GM19397 (cell line): ENCODE data around the gene KLHL40.

Source experiments
- ATAC-seq: cut with Tn5 transposase; IDR thresholded peaks from one replicate; pipeline ENCODE4 v1.9.1; 2021; ENCODE audit warnings: mild to moderate bottlenecking, moderate library complexity; ENCODE audit not compliant: unreplicated experiment

The KLHL40 gene

DNA sequence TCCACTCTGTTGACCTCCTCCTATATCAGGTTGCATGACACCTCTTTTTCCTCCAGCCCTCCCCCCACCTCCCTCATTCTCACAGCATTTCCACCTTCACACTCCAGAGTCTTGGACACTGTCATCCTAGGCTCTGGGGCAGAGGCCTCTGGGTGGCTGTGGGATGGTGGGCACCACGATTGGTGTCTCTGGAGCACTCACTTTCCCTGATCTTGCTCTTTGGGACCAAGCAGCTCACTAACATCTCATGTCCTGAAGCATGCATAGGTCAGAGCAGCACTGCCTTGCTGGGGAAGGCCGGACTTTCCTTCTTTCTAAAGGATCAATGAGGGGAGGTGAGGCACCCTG is 16.9 kb upstream of the KLHL40 start:
- ATAC-seq, result no peak

DNA sequence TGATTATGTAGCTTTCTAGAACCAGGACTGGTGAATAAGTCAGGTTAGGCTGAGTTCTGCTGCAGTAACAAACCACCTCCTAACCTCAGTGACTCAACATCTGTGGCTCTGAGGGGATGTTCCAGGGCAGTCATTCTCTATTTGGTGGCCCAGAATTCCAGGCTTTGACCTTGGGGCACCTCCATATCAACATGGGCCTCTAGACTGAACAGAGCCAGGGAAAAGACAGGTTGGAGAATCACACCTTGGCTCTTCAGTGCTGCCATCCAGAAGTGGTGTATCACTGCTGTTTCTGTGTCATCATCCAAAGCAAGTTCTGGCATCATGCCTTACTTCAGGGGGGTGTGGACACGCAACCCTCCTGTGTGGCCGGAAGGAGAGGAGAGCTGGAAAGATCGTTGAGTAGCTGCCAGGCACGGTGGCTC is 16.5 kb upstream of the KLHL40 start:
- no peak for ATAC-seq

DNA sequence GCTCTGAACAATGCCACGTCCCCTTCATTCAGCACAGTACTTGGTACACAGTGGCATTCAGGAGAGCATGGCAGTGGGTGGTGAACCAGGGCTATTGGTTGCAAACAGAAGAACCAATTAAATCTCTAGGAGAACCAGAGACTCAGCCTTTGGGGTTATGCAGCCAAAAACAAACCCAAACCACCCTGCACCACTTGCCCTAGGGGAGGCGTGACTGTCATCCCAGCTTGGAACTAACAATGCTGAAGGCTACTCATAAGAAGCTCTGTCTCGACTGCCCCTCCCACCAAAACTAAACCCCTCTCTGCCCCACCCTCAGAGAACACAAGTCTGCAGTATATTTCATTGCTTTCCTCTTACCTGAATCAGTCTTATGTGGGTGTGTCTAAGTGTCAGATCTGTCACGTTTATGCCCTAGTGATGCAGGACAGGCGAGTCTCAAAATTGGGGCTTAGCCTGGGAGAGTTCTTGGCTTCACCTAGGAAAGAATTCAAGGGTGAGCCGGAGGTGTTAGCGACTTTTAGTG is 15.2 kb upstream of the KLHL40 start:
- no peak for ATAC-seq

DNA sequence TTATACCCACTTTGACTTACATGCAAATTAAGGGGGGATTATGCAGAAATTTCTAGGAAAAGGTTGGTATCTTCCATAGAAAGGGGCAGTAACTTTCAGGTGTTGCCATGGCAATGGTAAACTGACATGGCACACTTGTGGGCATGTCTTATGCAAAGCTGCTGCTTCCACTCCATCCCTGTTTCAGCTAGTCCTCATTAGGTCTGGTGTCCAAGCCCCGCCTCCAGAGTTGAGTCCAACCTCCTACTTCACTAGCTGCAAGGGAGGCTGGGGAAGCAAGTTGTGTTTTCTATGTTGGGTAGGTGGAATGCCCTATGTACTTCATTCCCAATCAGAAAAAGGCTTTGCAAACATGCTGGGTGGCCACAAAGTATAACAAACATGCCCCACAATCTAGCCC is 14.7 kb upstream of the KLHL40 start:
- no peak for ATAC-seq

DNA sequence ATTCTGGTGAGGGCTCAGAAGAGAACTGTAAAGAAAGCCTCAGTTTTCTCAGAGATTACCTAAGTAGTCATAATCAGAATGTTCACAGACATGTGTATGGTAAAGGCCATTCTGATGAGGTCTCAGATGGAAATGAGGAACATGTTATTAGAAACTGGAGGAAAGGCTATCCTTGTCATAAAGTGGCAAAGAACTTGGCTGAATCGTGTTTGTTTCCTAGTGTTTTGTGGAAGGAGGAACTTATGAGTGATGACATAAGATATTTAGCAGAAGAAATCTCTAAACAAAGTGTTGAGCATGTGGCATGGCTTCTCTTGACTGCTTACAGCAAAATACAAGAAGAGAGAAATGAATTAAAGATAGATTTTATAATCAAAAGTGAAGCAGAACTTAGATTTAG is 12.8 kb upstream of the KLHL40 start:
- ATAC-seq, result no peak

DNA sequence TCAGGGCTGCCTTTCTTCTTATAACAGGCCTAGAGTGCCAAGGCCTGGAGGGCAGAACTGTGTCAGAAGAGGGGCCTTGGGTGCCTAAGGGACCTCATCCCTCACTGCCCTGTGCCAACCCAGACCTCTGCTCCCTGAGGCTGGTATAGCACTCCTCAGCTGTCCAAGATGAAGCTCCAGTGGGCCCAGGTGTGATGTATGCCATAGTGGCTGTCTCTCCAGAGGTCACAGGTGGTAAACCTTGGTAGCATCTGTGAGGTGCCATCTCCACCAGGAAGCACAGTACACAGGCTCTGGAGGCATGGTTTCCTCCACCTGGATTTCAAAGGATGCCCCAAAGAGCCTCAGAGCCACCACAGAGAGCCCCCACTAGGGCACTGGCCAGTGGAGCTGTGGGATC is 12.3 kb upstream of the KLHL40 start:
- no peak for ATAC-seq

DNA sequence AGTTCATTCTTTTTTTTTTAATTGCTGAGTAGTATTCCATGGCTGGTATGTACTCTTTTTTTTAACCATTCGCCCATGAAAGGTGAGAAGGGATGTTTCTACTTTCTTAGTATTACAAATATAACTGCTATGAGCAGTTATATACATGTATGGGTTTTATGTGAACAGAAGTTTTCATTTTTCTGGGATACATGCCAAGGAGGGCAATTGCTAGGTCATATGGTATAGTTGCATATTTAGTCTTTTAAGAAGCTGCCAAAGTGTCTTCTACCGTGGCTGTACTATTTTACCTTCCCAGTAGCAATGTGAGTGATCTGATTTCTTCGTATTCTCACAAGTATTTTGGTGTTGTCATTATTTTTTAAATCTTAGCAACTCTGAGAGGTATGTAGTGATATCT is 11.2 kb upstream of the KLHL40 start:
- ATAC-seq, result no peak

DNA sequence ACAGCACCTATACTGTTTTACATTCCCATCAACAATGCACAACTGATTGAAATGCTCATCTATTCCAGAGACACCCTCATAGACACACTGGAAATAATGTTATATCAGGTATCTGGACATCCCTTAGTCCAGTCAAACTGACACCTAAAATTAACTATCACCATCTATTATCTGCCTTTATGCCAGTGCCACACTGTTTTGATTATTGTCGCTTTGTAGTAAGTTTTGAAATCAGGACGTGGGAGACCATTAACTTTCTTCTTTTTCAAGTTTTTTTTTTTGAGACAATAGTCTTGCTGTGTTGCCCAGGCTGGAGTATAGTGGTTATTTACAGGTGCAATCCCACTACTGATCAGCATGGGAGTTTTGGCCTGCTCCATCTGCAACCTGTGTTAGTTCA is 9.4 kb upstream of the KLHL40 start:
- no peak for ATAC-seq

DNA sequence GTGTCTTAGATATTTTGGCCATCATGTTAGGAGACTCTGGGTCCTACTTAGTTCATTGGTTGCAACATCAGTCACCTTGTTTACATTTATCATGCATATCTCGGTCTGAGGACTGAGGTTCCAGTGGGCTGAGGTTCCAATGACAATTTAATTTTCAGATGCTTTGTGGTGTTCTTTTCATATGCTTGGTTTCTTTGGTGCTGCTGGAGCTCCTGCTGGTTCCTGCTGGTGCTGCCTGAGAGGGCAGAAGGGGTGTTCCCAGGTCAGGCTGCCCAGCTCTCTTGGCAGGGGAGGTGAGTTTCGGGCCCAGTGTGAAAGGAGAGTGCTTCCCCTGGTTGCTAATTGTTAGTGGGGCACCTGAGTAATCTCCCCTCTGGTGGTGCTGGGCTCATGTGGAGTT is 6.9 kb upstream of the KLHL40 start:
- ATAC-seq, result no peak

DNA sequence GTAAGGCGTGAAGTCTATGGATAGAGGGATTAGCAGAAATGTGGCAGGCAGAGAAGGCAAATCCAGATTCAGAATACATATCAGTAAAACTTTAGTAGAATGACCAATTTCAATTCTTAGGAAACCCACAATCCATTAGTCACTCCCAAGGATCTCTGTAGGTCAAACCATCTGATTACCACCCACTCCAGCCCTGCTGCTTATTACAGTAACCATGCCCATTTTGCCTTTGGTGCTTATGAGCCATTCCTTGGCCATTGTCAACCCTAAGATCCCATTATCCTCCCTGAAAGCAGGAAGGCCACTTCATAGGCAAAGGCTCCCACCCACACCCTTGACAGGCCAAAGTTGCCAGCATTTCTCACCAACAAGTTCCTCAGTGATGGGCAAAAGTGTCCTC is 5.1 kb upstream of the KLHL40 start:
- ATAC-seq, result no peak

DNA sequence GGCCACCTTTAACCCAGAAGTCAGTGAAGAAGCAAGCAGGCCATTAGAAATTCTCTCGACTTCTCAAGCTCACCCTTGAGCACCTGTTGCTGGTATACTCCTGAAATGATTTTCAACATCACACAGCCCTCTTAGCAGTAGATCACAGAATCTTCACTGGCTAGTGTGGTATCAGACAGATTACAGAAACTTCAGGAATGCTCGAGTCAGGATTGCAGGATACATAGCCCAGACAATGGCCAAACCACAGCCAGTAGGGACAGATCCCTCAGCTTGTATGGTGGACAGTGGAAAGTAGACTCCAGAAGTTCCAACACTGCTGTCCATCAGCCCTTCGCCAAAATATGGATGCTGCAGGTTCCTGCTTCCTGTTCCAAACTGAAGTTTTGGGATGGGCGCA is 4.5 kb upstream of the KLHL40 start:
- ATAC-seq, result no peak

DNA sequence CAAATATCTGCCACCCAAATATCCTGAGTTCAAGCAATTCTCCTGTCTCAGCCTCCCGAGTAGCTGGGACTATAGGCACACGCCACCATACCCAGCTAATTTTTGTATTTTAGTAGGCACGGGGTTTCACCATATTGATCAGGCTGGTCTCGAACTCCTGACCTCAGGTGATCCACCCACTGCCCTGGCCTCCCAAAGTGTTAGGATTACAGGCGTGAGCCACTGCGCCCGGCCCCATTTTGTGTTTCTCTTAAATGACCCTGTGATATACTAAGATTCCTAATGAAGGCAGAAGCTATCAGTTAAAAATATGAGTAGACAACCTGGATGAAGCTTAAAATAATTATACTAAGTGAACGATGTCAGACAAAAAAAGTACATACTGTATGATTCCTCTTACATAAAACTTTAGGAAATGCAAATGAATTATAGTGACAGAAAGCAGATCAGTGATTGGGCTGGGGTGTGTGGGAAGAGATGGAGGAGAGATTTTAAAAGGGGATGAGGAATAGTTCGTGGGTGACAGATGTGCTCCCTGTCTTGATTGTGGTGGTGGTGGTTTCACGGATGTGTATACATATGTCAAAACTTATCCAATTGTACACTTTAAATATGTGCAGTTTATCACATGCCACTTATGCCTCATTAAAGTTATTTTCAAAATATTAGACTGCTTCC is 3.8 kb upstream of the KLHL40 start:
- ATAC-seq, result no peak

DNA sequence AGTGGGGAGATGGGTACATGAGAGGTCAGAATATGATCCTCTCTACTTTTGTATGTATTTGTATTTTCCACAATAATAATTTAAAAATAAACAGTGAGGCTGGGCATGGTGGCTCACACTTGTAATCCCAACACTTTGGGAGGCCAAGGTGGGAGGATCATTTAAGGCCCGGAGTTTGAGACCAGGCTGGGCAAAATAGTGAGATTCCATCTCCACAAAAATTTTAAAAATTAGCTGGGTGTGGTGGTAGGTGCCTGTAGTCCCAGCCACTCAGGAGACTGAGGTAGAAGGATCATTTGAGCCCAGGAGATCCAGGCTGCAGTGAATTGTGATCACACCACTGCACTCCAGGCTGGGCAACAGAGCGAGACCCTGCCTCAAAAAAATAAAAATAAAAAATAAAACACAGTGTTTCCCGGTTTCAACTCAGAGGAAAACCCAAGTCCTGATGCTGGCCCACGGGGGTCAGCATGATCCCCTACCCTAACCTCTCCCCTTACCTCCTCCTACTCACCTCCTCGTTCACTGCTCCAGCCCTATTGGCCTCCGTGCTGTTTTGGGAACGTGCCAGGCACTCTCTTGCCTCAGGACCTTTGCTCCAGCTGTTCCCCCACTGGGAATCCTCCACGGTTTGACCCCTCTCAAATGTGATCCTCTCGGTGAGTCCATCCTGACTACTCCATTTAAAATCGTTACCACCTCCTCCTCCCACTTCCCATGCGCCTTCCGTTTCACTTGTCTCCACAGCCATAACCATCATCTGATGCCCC is 2.9 kb upstream of the KLHL40 start:
- ATAC-seq, result no peak

DNA sequence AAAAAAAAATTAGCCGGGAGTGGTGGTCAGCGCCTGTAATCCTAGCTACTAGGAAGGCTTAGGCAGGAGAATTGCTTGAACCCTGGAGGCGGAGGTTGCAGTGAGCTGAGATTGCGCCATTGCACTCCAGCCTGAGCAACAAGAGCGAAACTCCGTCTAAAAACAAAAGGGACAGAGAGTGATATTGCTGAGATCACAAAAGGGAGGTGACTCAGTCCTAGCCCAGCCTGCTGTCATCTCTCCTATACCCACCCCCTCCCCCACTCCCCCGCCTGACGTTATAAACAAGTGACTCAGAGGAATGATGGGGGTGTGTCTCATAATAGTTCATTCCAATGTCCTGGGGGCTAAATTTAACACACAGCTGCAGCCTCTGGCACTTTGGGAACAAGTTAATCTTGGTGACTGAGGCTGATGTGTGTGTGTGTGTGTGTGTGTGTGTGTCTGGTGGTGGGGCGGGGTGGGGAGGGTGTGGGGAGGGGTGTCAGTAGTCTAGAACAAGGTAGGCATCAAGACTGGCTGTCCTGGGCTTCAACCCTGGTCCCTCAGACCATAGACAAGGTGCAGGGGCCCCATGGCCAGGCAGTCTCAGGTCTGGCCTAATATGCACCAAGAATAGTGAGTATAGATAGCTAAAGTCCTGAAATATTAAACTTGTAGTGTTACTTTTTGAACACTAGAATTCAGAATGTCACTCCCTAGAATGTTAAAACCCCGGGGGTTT is 1.3 kb upstream of the KLHL40 start:
- no peak for ATAC-seq

DNA sequence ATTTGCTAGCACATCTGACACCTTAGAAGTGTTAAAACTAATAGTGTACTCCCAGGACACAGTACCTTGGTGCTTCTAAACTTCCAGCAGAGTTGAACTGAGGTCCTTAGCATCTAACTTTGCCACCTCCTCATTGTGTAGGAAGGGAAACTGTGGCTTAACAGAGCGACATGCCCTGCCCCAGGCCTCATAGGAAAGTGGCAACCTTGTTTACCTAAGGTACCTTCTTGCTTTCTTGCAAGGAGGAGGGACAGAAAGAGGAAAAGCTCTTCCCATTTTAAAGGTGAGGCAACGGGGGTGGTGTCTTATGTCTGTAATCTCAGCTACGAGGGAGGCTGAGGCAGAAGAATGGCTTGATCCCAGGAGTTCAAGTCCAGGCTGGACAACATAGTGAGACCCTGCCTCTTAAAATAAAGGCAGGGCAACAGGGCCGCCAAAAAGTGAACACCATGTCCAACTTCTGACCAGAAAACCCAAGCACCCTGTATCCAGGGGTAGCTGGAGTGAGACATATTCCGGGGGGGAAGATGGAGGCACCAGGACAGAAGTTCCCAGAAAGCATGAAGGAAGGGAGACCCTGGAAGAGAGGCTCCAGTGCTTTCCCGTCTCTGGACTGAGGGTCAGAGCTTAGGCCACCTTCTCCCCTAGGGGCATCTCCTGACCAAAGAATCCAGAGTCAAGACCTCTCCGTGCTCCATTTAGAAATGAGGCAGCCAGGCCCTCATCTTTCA is 540 bp upstream of the KLHL40 start:
- ATAC-seq, result no peak

DNA sequence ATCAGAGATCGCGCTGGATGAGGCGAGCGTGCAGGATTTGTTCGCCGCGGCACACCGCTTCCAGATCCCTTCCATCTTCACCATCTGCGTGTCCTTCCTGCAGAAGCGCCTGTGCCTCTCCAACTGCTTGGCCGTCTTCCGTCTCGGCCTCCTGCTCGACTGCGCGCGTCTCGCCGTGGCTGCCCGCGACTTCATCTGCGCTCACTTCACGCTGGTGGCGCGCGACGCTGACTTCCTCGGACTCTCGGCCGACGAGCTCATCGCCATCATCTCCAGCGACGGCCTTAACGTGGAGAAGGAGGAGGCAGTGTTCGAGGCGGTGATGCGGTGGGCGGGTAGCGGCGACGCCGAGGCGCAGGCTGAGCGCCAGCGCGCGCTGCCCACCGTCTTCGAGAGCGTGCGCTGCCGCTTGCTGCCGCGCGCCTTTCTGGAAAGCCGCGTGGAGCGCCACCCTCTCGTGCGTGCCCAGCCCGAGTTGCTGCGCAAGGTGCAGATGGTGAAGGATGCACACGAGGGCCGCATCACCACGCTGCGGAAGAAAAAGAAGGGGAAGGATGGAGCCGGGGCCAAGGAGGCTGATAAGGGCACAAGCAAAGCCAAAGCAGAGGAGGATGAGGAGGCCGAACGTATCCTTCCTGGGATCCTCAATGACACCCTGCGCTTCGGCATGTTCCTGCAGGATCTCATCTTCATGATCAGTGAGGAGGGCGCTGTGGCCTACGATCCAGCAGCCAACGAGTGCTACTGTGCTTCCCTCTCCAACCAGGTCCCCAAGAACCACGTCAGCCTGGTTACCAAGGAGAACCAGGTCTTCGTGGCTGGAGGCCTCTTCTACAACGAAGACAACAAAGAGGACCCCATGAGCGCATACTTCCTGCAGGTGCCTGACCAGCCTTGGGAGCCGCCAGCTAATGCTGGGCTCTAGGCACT is 819 bp downstream of the KLHL40 start:
- ATAC-seq, result no peak

DNA sequence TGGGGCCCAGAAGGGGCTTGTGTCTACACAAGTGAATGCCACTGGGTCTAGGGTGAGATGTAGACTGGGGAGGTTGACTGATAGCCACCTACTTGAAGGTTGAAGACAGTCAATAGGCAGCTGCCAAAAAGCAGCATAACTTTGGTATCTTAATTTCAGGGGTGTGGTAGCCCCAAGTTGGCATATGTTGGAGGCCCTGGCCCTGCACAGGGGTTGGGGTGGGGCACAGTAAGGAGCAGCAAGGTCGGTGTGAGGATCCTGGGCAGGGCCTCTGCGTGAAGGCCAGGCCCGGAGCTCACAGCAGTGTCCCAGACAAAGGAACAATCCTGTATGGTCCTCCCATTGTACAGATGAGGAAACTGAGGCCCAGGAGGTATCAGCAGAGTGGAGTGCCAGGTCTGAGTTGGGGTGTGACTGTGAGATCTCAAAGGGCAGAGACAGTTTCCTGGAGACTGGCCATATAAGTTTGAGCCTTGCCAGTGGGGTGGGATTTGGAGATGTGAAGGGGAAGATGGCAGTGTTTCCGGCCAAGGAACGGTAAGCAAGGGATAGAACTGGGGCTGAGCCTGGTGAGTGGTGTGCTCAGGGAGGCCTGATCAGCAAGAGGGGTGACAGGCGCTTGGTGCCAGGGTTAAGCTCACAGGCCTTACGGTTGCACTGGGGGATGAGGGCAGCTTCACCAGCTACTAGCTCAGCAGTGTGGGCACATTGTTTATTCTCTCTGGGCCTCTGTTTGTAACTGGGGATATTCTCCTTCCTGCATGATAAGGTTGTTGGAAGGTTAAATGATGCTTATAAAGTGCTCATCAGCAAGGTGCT is 1.7 kb downstream of the KLHL40 start:
- no peak for ATAC-seq

DNA sequence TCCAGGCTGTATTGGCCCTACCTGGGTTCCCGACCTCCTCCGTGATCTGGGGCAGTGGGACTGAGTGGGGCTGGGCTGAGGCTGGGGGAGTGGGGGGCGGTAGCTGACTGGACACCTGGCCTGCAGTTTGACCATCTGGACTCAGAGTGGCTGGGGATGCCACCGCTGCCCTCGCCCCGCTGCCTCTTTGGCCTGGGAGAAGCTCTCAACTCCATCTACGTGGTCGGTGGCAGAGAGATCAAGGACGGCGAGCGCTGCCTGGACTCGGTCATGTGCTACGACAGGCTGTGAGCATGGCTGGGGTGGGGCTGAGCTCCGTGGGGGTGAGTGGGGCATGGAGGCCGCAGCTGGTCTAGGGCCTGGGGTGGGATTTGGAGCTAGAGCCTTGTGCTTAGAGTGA is 2.7 kb downstream of the KLHL40 start:
- no peak for ATAC-seq
